K562 (cell line): ENCODE data around the gene CUX1. TPM values are rescaled to one million over a fixed set of nuclear protein-coding genes. Genes with fewer than 3 reads are reported as not detected.

Experiments
- CBX8 ChIP-seq: fragments of 200-600 bp; sonication (generic); IDR thresholded peaks from 2 replicates; pipeline ENCODE4 v1.6.1; 2012; ENCODE audit warnings: borderline replicate concordance, mixed run types, low read depth, mild to moderate bottlenecking, moderate library complexity, mixed read lengths, low read length, control low read depth, inconsistent platforms; ENCODE audit not compliant: poor library complexity, severe bottlenecking; ENCODE audit errors: extremely low read depth
- NKRF ChIP-seq: fragments of 450-650 bp; IDR thresholded peaks from 2 replicates; pipeline ENCODE4 v1.6.1; 2016; ENCODE audit warnings: borderline replicate concordance
- REST ChIP-seq, 2 experiments: fragments of 450-650 bp; formaldehyde crosslinking in 1 of 2; IDR thresholded peaks; 2 replicates each; pipeline versions ENCODE4 v1.4.0 to v1.6.1; 2014 to 2020; ENCODE audit warnings: mild to moderate bottlenecking in 2 of 2, borderline replicate concordance in 1 of 2, low read depth in 1 of 2
- TAF15 ChIP-seq: fragments of 200-400 bp; formaldehyde crosslinking; IDR thresholded peaks from 2 replicates; pipeline ENCODE4 v1.6.1; 2017; ENCODE audit warnings: mild to moderate bottlenecking, low read depth, low read length, moderate library complexity
- TEAD1 ChIP-seq, 2 experiments: fragments of 450-650 bp in 1 of 2; sonication (generic) in 1 of 2; formaldehyde crosslinking; IDR thresholded peaks; 2 replicates each; pipeline versions ENCODE4 v1.4.0 to v1.8.0; 2020 to 2022; ENCODE audit warnings: mild to moderate bottlenecking in 2 of 2, missing genetic modification reagents in 1 of 2
- ZNF253 ChIP-seq: fragments of 250-450 bp; sonication (Bioruptor Pico); conservative IDR thresholded peaks from 2 replicates; pipeline ENCODE4 v1.6.1; 2021; ENCODE audit warnings: mild to moderate bottlenecking
- polyA plus RNA-seq, 8 experiments: library from polyadenylated mRNA; depleted of rRNA in 4 of 8; stranded (reverse) in 5 of 8; unstranded in 3 of 8; fragments of >200 nt; fragmentation: Nextera tagmentation in 2 of 8; fragmentation: Illumina TruSeq in 1 of 8; extraction: Ambion mirVana in 2 of 8; extraction: Trizol in 1 of 8; gene quantifications; 2 replicates each; pipeline versions ENCODE4 v1.2.1 to v1.2.3, GENCODE V29; 2011 to 2014; ENCODE audit warnings: inconsistent platforms in 1 of 8, missing spikeins in 1 of 8
- total RNA-seq, 7 experiments: library from RNA; depleted of rRNA in 6 of 7; stranded (reverse); fragments of >200 nt in 6 of 7; fragmentation: Illumina TruSeq in 2 of 7; extraction: Trizol in 2 of 7; gene quantifications; 2 replicates each; pipeline versions ENCODE4 v1.2.1 to v1.2.3, GENCODE V29; 2011 to 2021; ENCODE audit warnings: low replicate concordance in 1 of 7

Gene CUX1
- total and polyA plus RNA-seq, 9 of the 15 experiments (the other 6 are each of a cell fraction or from before 2014, with no cell fraction given) = 3.6 to 55.3 (median 25.2) TPM

- TF ChIP-seq REST (IDR thresholded peaks at IDR 0.05; ENCODE audit: borderline replicate concordance) = 0 out of 2 replicates have a peak, but pooled peaks have one; percentile 7
- TF ChIP-seq REST (CRISPR knock-in tag; IDR thresholded peaks at IDR 0.05; ENCODE audit: low read depth) = peak; percentile 63; the same call in 1 of the 2 replicates
- TF ChIP-seq ZNF253 = no peak
- TF ChIP-seq TAF15 = no peak
- TF ChIP-seq TEAD1 (CRISPR knock-in tag; IDR thresholded peaks at IDR 0.05) = peak in 1 of 2 experiments; percentile 24; a peak in 1 of 4 replicates
- no peak for TF ChIP-seq CBX8
- no peak for TF ChIP-seq NKRF
These were observed 469.9 kb downstream of the CUX1 start (continued) for GRCh38 chr7:102287111-102287980.
